GM10248 (cell line): ENCODE measurements around the gene ULK4.
"Not testable (repeated sequence)": the region's sequence is repeated elsewhere in the genome, so short reads cannot be mapped to it uniquely, and the experiment has no call there.

Source experiments
- CTCF ChIA-PET: fragments of 300-600 bp; sonication (Branson Sonifier 250); formaldehyde crosslinking; extraction: SDS; loops from one replicate; lab custom pipeline; 2021; ENCODE audit warnings: antibody characterized with exemption; lab: Yijun Ruan, JAX
- POLR2A ChIA-PET: fragments of 350-650 bp; sonication (Branson Sonifier 250); formaldehyde crosslinking; extraction: SDS; loops from one replicate; lab custom pipeline; 2020; ENCODE audit warnings: antibody characterized with exemption; lab: Yijun Ruan, JAX
- DNase-seq: peaks from one replicate; pipeline ENCODE4 v3.0.0; 2012; ENCODE audit errors: extremely low spot score
- TF ChIP-seq, protein P1 (sequence below): IDR thresholded peaks from 2 replicates; pipeline ENCODE4 v1.5.1; 2012; ENCODE audit warnings: mild to moderate bottlenecking, low read depth; ENCODE audit errors: extremely low read depth, missing control alignments, control extremely low read depth

The ULK4 gene

DNA sequence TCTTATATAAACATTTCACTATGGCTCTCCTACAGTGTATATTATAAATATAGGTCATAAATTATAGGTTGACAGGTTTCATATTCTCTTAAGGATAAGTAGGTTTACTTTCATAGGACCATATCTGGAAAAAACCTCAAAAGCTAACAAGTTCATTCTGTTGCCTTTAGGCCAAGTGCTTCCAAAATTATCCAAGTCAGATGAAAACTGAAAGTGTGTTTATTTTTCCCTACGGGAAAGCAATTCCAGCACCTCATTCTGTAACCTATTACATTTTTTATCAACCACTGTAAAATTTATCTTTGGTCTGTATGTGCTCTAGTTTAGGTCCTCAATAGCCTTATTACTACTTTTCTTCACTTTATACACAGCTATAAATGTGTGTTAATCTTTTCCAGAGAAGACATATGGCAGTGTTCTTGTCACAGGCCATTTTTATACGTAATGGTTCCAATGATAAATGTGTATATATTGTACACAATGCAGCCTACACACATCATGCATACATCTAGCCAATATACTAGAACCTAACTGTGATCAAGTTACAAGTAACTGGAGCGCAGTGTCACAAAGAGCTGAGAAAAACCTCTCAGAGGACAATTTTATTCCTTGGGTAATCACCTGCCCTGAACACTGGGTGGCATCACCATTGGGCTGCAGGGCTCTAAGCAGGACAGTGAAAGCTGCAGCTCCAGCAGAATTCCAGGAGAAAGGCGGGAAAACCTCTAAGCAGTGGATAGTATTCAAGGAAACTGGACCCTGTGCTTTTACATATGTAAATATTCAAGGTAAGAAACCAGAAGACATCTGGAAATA is 511.3 kb downstream of the ULK4 start:
- ChIA-PET CTCF (interaction anchor here (1.1 kb wide), 1 partner anchor 14 kb away, joined by 4 read pairs; no protein-coding TSS in a partner anchor), POLR2A (no interaction called here)
- DNase-seq = no peak
- TF ChIP-seq, protein P1, sequence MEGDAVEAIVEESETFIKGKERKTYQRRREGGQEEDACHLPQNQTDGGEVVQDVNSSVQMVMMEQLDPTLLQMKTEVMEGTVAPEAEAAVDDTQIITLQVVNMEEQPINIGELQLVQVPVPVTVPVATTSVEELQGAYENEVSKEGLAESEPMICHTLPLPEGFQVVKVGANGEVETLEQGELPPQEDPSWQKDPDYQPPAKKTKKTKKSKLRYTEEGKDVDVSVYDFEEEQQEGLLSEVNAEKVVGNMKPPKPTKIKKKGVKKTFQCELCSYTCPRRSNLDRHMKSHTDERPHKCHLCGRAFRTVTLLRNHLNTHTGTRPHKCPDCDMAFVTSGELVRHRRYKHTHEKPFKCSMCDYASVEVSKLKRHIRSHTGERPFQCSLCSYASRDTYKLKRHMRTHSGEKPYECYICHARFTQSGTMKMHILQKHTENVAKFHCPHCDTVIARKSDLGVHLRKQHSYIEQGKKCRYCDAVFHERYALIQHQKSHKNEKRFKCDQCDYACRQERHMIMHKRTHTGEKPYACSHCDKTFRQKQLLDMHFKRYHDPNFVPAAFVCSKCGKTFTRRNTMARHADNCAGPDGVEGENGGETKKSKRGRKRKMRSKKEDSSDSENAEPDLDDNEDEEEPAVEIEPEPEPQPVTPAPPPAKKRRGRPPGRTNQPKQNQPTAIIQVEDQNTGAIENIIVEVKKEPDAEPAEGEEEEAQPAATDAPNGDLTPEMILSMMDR = no peak

DNA sequence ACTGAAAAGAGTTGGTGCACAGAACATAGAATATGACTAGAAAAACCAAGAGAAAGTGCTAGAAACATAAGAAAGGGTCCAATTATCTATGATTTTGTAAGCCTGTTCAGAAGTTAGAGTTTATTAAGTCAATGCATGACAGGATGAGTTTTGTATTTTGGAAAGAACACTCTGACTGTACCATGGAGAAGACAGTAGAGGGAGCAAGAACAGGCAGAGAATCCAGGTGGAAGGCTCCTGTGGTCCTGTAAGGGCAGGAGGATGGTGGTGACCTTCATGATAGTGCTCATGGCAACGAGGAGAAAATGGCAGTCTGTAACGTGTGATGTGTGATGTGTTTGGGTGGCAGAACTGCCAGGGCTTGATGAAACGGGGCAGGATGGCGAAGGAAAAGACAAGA is 513.5 kb downstream of the ULK4 start:
- TF ChIP-seq, protein P1 = no peak
- POLR2A ChIA-PET = no interaction called here
- DNase-seq = no peak
- CTCF ChIA-PET = interaction anchor here (1.3 kb wide), 1 partner anchor 19 kb away, joined by 4 read pairs; no protein-coding TSS in a partner anchor

DNA sequence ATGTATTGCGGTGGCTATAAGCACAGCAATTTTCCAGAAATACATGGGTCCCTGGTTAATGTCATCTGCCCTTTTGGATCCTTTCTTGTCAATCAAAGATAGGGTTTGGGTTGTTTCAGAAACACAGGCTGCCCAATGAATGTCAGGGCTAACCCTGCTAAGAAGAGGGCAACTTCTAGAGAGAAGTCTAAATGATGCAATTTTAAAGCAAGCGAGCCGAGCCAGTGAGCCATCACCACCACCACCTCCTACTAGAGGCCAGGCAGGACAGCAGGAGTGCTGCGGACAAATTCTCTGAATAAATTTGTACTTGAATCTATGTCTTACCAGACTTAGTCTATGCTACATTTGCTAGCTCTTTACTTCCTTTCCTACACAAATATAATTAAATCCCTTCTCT is 514.2 kb downstream of the ULK4 start:
- TF ChIP-seq, protein P1 = no peak
- CTCF ChIA-PET = interaction anchor here (1.3 to 1.5 kb wide), 2 partner anchors 15 to 18 kb away, joined by 3 to 4 read pairs; no protein-coding TSS in a partner anchor
- DNase-seq = no peak
- POLR2A ChIA-PET = no interaction called here

DNA sequence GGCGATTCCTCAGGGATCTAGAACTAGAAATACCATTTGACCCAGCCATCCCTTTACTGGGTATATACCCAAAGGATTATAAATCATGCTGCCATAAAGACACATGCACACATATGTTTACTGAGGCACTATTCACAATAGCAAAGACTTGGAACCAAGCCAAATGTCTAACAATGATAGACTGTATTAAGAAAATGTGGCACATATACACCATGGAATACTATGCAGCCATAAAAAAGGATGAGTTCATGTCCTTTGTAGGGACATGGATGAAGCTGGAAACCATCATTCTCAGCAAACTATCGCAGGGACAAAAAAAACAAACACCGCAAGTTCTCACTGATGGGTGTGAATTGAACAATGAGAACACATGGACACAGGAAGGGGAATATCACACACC is 515.6 kb downstream of the ULK4 start:
- POLR2A ChIA-PET, CTCF ChIA-PET, DNase-seq: not testable (repeated sequence)

DNA sequence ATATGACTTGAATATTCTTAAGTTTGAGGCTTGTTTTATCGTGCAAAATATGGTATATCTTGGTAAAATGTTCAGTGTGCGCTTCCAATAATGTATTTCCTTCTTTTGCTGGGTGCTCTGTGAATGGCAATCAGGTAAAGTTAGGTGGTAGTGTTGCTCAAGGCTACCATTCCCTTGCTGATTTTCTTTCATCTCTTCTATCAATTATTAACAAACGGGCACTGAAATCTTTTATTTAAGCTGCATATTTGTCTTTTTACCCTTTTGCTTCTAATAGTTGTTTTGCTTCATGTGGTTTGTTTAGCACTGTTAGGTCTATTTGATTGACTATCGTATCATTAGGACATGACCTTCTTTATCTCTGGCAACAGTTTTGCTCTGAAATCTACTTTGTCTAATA is 520.3 kb downstream of the ULK4 start:
- ChIA-PET POLR2A (no interaction called here), CTCF (no interaction called here)
- DNase-seq = no peak
- TF ChIP-seq, protein P1 = no peak

DNA sequence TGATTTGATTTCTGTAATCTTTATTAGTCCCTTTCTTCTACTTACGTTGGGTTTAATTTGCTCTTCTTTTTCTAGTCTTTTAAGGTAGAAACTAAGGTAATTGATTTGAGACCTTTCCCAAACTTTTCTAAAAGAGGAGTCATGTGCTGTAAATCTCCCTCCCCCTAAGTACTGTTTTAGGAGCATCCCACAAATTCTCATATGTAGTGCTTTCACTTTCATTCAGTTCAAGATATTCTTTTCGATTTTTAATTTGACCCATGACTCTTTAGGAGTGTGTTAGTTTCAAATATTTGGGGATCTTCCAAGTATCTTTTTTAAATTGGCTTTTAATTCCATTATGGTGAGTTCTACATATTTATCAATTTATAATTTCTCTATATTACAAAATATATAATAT is 520.8 kb downstream of the ULK4 start:
- no peak for DNase-seq
- POLR2A ChIA-PET = no interaction called here
- TF ChIP-seq, protein P1 = no peak
- CTCF ChIA-PET = no interaction called here

DNA sequence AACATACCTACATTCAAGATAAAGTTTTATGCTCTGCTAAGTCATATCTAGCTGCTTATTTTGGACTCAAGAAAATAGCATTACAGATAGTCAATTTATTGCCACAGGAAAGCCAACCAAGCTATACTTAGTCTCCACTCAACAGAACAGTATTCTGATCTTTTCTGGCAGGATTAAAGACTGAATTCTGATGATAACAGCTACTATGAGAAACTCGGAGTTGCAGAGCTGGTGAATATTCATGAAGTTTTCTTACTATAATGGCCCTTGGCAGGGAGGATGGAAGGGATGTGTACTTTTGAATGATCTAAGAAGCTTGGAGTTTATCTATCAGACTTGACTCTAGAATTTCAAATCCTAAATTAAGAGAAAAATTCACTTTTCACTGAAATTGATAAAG is 524.9 kb downstream of the ULK4 start:
- ChIA-PET CTCF (interaction anchor here (1.0 to 1.5 kb wide), 3 partner anchors 14 to 16 kb away, joined by 3 to 4 read pairs (median 4); no protein-coding TSS in a partner anchor), POLR2A (no interaction called here)
- TF ChIP-seq, protein P1 = no peak
- DNase-seq = no peak
